Measurements from ENCODE around the gene INSIG1.

GRCh38 chr7:155269766-155270585, 27.7 kb upstream of the INSIG1 start:
- TF ChIP-seq CTCF (IDR thresholded peaks at IDR 0.05; ENCODE audit: low read depth, low read length, missing input control) = no peak
- TF ChIP-seq TAF1 (conservative IDR thresholded peaks at IDR 0.05) = no peak
- peak; percentile 15 for TF ChIP-seq NR2F2 (IDR thresholded peaks at IDR 0.05)
- TF ChIP-seq ATF3 (IDR thresholded peaks at IDR 0.05) = no peak

Data from liver (tissue), 3 donors.